Vagina (tissue), 2 donors: ENCODE results near the gene PNMT.

Experiments
- CTCF ChIP-seq, 3 experiments: fragments of 450-650 bp in 2 of 3; fragments of 200-600 bp in 1 of 3; sonication (generic) in 1 of 3; IDR thresholded peaks; one replicate each; pipeline ENCODE4 v1.5.1; 2017 to 2019; ENCODE audit warnings: antibody characterized with exemption in 3 of 3, mild to moderate bottlenecking in 2 of 3, moderate library complexity in 2 of 3
- POLR2AphosphoS5 ChIP-seq, 2 donors: sonication (generic); formaldehyde crosslinking; IDR thresholded peaks; one replicate each; pipeline ENCODE4 v1.9.0; 2017; ENCODE audit warnings: antibody characterized with exemption in 2 of 2, mild to moderate bottlenecking in 2 of 2, low read depth in 1 of 2; ENCODE audit not compliant: insufficient read depth in 1 of 2

- TF ChIP-seq CTCF (IDR thresholded peaks at IDR 0.05), result no peak
- TF ChIP-seq POLR2AphosphoS5 (IDR thresholded peaks at IDR 0.05; ENCODE audit: insufficient read depth in 1 of 2, low read depth in 1 of 2), result no peak
Observed at GRCh38 chr17:39660397-39661385, 7.6 kb upstream of the PNMT start.
